Measurements from ENCODE around the gene MAOA.
"Not testable (repeated sequence)": the region's sequence is repeated elsewhere in the genome, so short reads cannot be mapped to it uniquely, and the experiment has no call there.

The MAOA gene

GRCh38 chrX:43661521-43662240 lies 5.6 kb downstream of the MAOA start:
- H3K4me3 ChIP-seq (ENCODE audit: low read depth, low read length) = no peak overlapping the region

GRCh38 chrX:43663173-43663572 lies 7.1 kb downstream of the MAOA start:
- no peak for DNase-seq (ENCODE audit: low read depth)
- H3K4me3 ChIP-seq (ENCODE audit: low read depth, low read length) = no peak overlapping the region

More at GRCh38 chrX:43661521-43662240, 5.6 kb downstream of the MAOA start:
- DNase-seq (ENCODE audit: low read depth) = no peak

- no peak for DNase-seq (ENCODE audit: low read depth)
- H3K4me3 ChIP-seq (ENCODE audit: low read depth, low read length) = no peak overlapping the region
Measured at GRCh38 chrX:43664258-43664657, 8.2 kb downstream of the MAOA start.

DNA sequence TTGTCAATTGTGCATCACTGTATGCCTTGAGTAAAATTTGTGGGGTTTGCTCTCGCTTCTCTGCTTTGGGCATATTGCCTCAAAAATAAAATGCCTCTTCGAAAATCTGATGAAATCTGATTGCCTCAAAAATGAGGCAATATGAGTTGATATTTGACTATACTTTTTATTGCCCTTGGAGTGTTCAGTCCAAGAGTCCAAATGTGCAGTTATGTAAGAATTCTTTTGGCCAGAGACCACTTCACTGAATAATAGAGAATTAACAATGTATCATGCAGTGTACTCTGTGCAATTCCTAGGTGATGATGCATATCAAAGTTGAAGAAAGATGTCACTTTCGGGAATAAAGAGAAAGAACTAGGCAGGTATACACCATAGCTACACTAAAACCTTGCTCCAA lies 8.6 kb downstream of the MAOA start:
- no peak overlapping the region for H3K4me3 ChIP-seq (ENCODE audit: low read depth, low read length)
- DNase-seq (ENCODE audit: low read depth) = no peak

DNA sequence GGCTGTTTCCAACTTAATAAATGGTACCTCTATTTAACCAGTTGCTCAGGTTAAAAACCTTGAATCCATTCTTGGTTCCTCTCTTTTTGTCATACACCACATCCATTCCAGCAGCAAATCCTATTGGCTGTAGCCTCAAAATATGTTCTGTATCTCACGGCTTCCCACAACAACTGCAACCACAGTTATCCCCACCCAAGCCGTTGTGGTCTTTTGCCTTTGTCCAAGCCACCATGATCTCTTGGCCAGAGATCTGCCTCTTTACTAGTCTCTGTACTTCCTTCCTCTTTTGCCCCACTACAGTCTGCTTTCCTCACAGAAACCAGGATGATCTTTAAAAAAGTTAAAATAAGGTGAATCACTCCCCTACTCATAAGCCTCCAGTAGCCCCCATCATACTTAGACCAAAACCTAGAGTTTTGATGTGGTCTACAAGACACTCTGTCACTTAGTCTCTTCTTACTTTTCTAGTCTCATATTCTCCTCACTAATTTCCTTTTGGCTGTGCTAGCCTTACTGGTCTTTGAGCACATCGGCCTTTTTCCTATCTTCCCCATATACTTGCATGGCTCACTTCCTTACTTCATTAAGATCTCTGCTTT lies 10.3 kb downstream of the MAOA start:
- no peak overlapping the region for H3K4me3 ChIP-seq (ENCODE audit: low read depth, low read length)
- DNase-seq (ENCODE audit: low read depth) = no peak

DNA sequence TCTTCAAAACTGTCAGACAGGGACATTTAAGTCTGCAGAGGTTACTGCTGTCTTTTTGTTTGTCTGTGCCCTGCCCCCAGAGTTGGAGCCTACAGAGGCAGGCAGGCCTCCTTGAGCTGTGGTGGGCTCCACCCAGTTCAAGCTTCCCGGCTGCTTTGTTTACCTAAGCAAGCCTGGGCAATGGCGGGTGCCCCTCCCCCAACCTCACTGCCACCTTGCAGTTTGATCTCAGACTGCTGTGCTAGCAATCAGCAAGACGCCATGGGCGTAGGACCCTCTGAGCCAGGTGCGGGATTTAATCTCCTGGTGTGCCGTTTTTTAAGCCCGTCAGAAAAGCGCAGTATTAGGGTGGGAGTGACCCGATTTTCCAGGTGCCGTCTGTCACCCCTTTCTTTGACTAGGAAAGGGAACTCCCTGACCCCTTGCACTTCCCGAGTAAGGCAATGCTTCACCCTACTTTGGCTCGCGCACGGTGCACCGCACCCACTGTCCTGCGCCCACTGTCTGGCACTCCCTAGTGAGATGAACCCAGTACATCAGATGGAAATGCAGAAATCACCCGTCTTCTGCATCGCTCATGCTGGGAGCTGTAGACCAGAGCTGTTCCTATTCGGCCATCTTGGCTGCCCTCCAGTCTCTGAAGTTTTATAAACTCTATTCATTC lies 20.0 kb downstream of the MAOA start:
- not testable (repeated sequence) for H3K4me3 ChIP-seq (ENCODE audit: low read depth, low read length); DNase-seq (ENCODE audit: low read depth)

- no peak for DNase-seq (ENCODE audit: low read depth)
- no peak overlapping the region for H3K4me3 ChIP-seq (ENCODE audit: low read depth, low read length)
Measured at GRCh38 chrX:43676971-43677572, 21.0 kb downstream of the MAOA start.

- DNase-seq (ENCODE audit: low read depth) = no peak
Measured at GRCh38 chrX:43677993-43678392, 21.9 kb downstream of the MAOA start.

DNA sequence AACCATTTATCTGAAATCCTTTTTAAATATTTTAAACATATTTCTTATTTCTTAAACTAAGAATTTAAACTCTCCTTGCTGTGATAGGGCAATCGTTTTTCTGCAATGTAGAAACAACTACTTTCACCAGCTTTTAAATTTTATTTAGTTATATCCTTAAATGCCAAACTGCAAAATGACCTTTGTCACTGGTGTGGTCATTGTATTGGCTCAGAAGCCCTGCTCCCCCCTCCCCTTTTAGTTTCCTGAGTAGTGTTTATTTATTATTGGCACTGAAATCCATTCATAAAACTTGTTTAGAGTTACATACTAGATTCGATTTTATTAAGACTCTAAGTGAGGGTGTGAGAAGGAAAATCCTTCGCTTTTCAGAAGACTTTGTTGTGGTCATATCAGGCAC lies 23.0 kb downstream of the MAOA start:
- DNase-seq (ENCODE audit: low read depth) = no peak

More at GRCh38 chrX:43677993-43678392, 21.9 kb downstream of the MAOA start:
- H3K4me3 ChIP-seq (ENCODE audit: low read depth, low read length) = no peak overlapping the region

GRCh38 chrX:43679778-43680177 lies 23.7 kb downstream of the MAOA start:
- no peak for DNase-seq (ENCODE audit: low read depth)
- H3K4me3 ChIP-seq (ENCODE audit: low read depth, low read length) = no peak overlapping the region

More for the DNA sequence above, 23.0 kb downstream of the MAOA start:
- no peak overlapping the region for H3K4me3 ChIP-seq (ENCODE audit: low read depth, low read length)

DNA sequence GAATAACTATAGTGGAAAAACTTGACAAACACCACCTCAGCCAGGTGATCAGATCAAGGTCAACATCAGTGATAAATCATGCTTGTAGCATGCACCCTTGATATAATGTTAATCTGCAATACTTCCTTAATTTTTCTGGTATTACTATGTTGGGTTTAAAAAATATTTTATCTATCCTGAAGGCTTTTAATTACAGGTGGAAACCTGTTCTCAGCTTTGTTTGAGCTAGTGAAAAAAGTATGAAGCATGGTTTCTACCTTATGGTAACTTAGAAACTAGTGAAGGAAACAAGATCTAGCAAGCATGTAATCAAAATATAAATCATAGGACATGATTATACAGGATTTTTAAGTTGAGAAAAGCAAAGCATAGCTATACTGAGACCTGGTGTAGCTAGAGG lies 26.6 kb downstream of the MAOA start:
- H3K4me3 ChIP-seq (ENCODE audit: low read depth, low read length) = no peak overlapping the region
- DNase-seq (ENCODE audit: low read depth) = no peak

GRCh38 chrX:43685221-43685620 lies 29.1 kb downstream of the MAOA start:
- DNase-seq (ENCODE audit: low read depth) = no peak
- H3K4me3 ChIP-seq (ENCODE audit: low read depth, low read length) = no peak overlapping the region

GRCh38 chrX:43688586-43688985 lies 32.5 kb downstream of the MAOA start:
- no peak for DNase-seq (ENCODE audit: low read depth)
- no peak overlapping the region for H3K4me3 ChIP-seq (ENCODE audit: low read depth, low read length)

DNA sequence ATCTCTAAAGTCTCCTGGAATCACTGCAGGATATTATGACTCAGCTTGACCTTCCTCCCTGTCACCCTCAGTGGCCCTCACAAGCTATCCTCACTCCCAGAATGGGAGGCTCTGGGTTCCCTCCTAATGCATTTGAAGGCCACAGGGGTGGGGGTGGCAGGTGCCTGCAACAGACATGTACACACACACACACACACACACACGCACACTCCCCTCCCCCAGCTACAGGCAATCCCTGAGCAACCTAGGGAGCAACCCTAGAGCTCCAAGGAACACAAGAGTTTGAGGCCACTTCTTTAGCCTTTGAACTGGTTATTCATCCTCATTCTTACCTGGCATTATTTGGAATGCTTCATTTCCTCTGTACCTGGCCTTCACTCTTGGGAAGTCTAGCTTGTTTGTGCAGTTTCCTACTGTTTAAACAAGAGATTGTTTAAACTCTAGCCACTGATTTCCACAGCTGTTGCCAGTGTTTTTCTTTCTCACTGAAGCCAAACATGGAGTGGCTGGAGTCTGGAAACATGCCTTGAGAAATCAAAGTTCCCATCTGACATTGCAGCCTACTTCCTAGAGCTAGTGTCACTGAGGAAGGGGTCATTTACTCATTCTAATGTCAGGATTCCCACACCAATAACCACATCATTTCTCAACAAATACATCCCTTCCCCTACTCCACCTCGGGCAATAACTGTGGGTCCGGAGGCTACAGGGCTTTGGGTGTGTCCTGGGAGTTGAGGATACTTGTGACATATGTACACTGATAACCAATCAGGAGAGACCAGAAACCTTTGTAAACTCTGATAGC lies 37.7 kb downstream of the MAOA start:
- no peak for DNase-seq (ENCODE audit: low read depth)
- H3K4me3 ChIP-seq (ENCODE audit: low read depth, low read length) = no peak overlapping the region

DNA sequence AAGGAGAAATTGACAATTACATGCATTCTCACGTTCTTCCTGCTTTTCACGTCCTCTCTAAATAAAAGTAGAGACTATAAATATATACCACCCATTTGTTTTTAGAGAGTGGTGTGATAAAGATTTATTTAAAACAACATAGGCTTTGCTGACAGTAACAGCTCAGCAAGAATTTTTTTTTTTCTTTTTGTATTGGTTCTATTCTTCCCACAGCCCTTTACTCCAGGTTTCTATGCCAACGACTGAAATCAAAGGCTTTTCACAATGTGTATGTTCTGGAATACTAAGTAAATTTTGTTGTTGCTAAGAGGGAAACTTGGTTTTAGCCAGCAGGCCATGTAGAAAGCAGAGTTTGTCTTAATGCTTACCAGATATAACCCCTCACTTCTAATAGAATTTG lies 43.4 kb downstream of the MAOA start:
- H3K4me3 ChIP-seq (ENCODE audit: low read depth, low read length) = no peak overlapping the region
- DNase-seq (ENCODE audit: low read depth) = no peak

- DNase-seq (ENCODE audit: low read depth) = no peak
- H3K4me3 ChIP-seq (ENCODE audit: low read depth, low read length) = no peak overlapping the region
Measured at GRCh38 chrX:43702079-43702524, 46.0 kb downstream of the MAOA start.

GRCh38 chrX:43702660-43703059 lies 46.6 kb downstream of the MAOA start:
- no peak overlapping the region for H3K4me3 ChIP-seq (ENCODE audit: low read depth, low read length)
- DNase-seq (ENCODE audit: low read depth) = no peak

- H3K4me3 ChIP-seq (ENCODE audit: low read depth, low read length) = no peak overlapping the region
- no peak for DNase-seq (ENCODE audit: low read depth)
Measured at GRCh38 chrX:43703211-43703791, 47.2 kb downstream of the MAOA start.

- no peak for DNase-seq (ENCODE audit: low read depth)
- no peak overlapping the region for H3K4me3 ChIP-seq (ENCODE audit: low read depth, low read length)
Measured at GRCh38 chrX:43706786-43707370, 50.8 kb downstream of the MAOA start.
